ENCODE results near the gene C2CD4B.

C2CD4B gene

DNA sequence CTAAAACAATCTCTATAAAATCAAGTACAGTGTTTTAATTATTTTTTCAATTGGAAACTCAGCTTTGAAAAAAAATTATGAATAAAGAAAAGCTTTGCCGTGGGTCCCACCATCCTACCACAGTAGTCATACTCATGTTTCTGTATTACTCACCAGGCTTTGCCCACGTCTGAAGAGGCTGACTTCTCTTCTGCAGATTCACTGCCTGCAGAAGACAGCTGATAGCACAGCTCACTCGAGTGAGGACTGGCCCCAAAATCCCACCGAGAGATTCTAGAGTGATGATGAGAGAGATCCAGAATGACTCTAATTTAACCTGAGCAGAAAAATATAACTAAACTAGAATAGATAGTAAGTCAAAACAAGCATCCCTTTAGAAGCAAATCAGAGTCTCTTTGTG is 11.9 kb downstream of the C2CD4B start:
- no peaks in the 10 kb centered on the region for H3K36me3 ChIP-seq (ENCODE audit: control insufficient read depth, insufficient read depth, low read length)
- H3K9me3 ChIP-seq (ENCODE audit: control insufficient read depth, low read length), result peaks cover 3% of the 10 kb centered on the region
- no peak overlapping the region for H3K27ac ChIP-seq (ENCODE audit: insufficient read depth, low read length, poor library complexity, severe bottlenecking)
- H3K4me1 ChIP-seq (ENCODE audit: control insufficient read depth, insufficient read depth, low read length, poor library complexity, severe bottlenecking), result no peaks in the 10 kb centered on the region
- no peaks in the 10 kb centered on the region for H3K27me3 ChIP-seq (replicated peaks; ENCODE audit: control insufficient read depth, insufficient read depth, low read length, poor library complexity, severe bottlenecking)
- no peak overlapping the region for H3K4me3 ChIP-seq (ENCODE audit: insufficient read depth, low read depth, low read length, poor library complexity, severe bottlenecking)
- DNase-seq, result no peak

- Histone ChIP-seq H3K27ac (ENCODE audit: insufficient read depth, low read length, poor library complexity, severe bottlenecking) (no peak overlapping the region), H3K4me3 (ENCODE audit: insufficient read depth, low read depth, low read length, poor library complexity, severe bottlenecking) (no peak overlapping the region), H3K9me3 (ENCODE audit: control insufficient read depth, low read length) (no peaks in the 10 kb centered on the region), H3K4me1 (ENCODE audit: control insufficient read depth, insufficient read depth, low read length, poor library complexity, severe bottlenecking) (no peaks in the 10 kb centered on the region), H3K36me3 (ENCODE audit: control insufficient read depth, insufficient read depth, low read length) (no peaks in the 10 kb centered on the region), H3K27me3 (replicated peaks; ENCODE audit: control insufficient read depth, insufficient read depth, low read length, poor library complexity, severe bottlenecking) (no peaks in the 10 kb centered on the region)
- no peak for DNase-seq
Observed at GRCh38 chr15:62150445-62150844, 14.6 kb downstream of the C2CD4B start.

GRCh38 chr15:62149729-62150128 is 15.4 kb downstream of the C2CD4B start:
- Histone ChIP-seq H3K27me3 (replicated peaks; ENCODE audit: control insufficient read depth, insufficient read depth, low read length, poor library complexity, severe bottlenecking) (no peaks in the 10 kb centered on the region), H3K4me1 (ENCODE audit: control insufficient read depth, insufficient read depth, low read length, poor library complexity, severe bottlenecking) (no peaks in the 10 kb centered on the region), H3K9me3 (ENCODE audit: control insufficient read depth, low read length) (no peaks in the 10 kb centered on the region), H3K36me3 (ENCODE audit: control insufficient read depth, insufficient read depth, low read length) (no peaks in the 10 kb centered on the region), H3K4me3 (ENCODE audit: insufficient read depth, low read depth, low read length, poor library complexity, severe bottlenecking) (no peak overlapping the region), H3K27ac (ENCODE audit: insufficient read depth, low read length, poor library complexity, severe bottlenecking) (no peak overlapping the region)
- DNase-seq, result no peak

DNA sequence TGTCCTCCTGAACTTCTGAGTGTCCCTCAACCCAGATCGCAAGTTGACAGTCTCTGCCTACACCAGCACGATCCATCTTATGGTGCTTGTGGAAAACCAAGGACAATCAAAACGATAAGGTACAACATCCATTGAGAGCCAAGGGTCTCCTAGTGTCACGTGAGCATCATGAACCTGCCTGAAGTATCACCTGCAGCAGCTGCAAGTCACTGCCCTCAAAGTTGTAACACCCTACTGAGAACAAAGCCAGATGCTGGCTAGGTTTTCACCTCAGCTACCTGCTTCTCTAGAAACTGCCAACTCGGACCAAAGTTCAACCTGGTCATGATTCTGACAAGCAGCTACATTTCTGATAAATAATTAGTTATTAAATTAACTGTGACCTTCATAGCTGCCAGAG is 17.5 kb downstream of the C2CD4B start:
- Histone ChIP-seq H3K4me1 (ENCODE audit: control insufficient read depth, insufficient read depth, low read length, poor library complexity, severe bottlenecking) (no peaks in the 10 kb centered on the region), H3K36me3 (ENCODE audit: control insufficient read depth, insufficient read depth, low read length) (no peaks in the 10 kb centered on the region), H3K9me3 (ENCODE audit: control insufficient read depth, low read length) (no peaks in the 10 kb centered on the region), H3K27ac (ENCODE audit: insufficient read depth, low read length, poor library complexity, severe bottlenecking) (no peak overlapping the region), H3K4me3 (ENCODE audit: insufficient read depth, low read depth, low read length, poor library complexity, severe bottlenecking) (no peak overlapping the region), H3K27me3 (replicated peaks; ENCODE audit: control insufficient read depth, insufficient read depth, low read length, poor library complexity, severe bottlenecking) (no peaks in the 10 kb centered on the region)
- DNase-seq, result no peak

GRCh38 chr15:62147149-62147548 is 17.9 kb downstream of the C2CD4B start:
- no peaks in the 10 kb centered on the region for H3K9me3 ChIP-seq (ENCODE audit: control insufficient read depth, low read length)
- no peak overlapping the region for H3K27ac ChIP-seq (ENCODE audit: insufficient read depth, low read length, poor library complexity, severe bottlenecking)
- no peaks in the 10 kb centered on the region for H3K36me3 ChIP-seq (ENCODE audit: control insufficient read depth, insufficient read depth, low read length)
- no peaks in the 10 kb centered on the region for H3K27me3 ChIP-seq (replicated peaks; ENCODE audit: control insufficient read depth, insufficient read depth, low read length, poor library complexity, severe bottlenecking)
- no peak overlapping the region for H3K4me3 ChIP-seq (ENCODE audit: insufficient read depth, low read depth, low read length, poor library complexity, severe bottlenecking)
- no peak for DNase-seq
- no peaks in the 10 kb centered on the region for H3K4me1 ChIP-seq (ENCODE audit: control insufficient read depth, insufficient read depth, low read length, poor library complexity, severe bottlenecking)

- H3K4me3 ChIP-seq (ENCODE audit: insufficient read depth, low read depth, low read length, poor library complexity, severe bottlenecking), result no peak overlapping the region
- no peak overlapping the region for H3K27ac ChIP-seq (ENCODE audit: insufficient read depth, low read length, poor library complexity, severe bottlenecking)
- no peaks in the 10 kb centered on the region for H3K36me3 ChIP-seq (ENCODE audit: control insufficient read depth, insufficient read depth, low read length)
- no peaks in the 10 kb centered on the region for H3K4me1 ChIP-seq (ENCODE audit: control insufficient read depth, insufficient read depth, low read length, poor library complexity, severe bottlenecking)
- H3K27me3 ChIP-seq (replicated peaks; ENCODE audit: control insufficient read depth, insufficient read depth, low read length, poor library complexity, severe bottlenecking), result no peaks in the 10 kb centered on the region
- H3K9me3 ChIP-seq (ENCODE audit: control insufficient read depth, low read length), result no peaks in the 10 kb centered on the region
- DNase-seq, result no peak
Observed at GRCh38 chr15:62145015-62145735, 19.9 kb downstream of the C2CD4B start.

GRCh38 chr15:62142736-62143135 is 22.3 kb downstream of the C2CD4B start:
- H3K4me3 ChIP-seq (ENCODE audit: insufficient read depth, low read depth, low read length, poor library complexity, severe bottlenecking), result no peak overlapping the region
- H3K27ac ChIP-seq (ENCODE audit: insufficient read depth, low read length, poor library complexity, severe bottlenecking), result no peak overlapping the region
- no peaks in the 10 kb centered on the region for H3K27me3 ChIP-seq (replicated peaks; ENCODE audit: control insufficient read depth, insufficient read depth, low read length, poor library complexity, severe bottlenecking)
- H3K9me3 ChIP-seq (ENCODE audit: control insufficient read depth, low read length), result no peaks in the 10 kb centered on the region
- H3K4me1 ChIP-seq (ENCODE audit: control insufficient read depth, insufficient read depth, low read length, poor library complexity, severe bottlenecking), result no peaks in the 10 kb centered on the region
- no peak for DNase-seq
- no peaks in the 10 kb centered on the region for H3K36me3 ChIP-seq (ENCODE audit: control insufficient read depth, insufficient read depth, low read length)

- Histone ChIP-seq H3K9me3 (ENCODE audit: control insufficient read depth, low read length) (no peaks in the 10 kb centered on the region), H3K4me1 (ENCODE audit: control insufficient read depth, insufficient read depth, low read length, poor library complexity, severe bottlenecking) (no peaks in the 10 kb centered on the region), H3K4me3 (ENCODE audit: insufficient read depth, low read depth, low read length, poor library complexity, severe bottlenecking) (no peak overlapping the region), H3K27me3 (replicated peaks; ENCODE audit: control insufficient read depth, insufficient read depth, low read length, poor library complexity, severe bottlenecking) (no peaks in the 10 kb centered on the region), H3K36me3 (ENCODE audit: control insufficient read depth, insufficient read depth, low read length) (no peaks in the 10 kb centered on the region), H3K27ac (ENCODE audit: insufficient read depth, low read length, poor library complexity, severe bottlenecking) (no peak overlapping the region)
- DNase-seq, result no peak
Observed at GRCh38 chr15:62141643-62142588, 23.2 kb downstream of the C2CD4B start.

DNA sequence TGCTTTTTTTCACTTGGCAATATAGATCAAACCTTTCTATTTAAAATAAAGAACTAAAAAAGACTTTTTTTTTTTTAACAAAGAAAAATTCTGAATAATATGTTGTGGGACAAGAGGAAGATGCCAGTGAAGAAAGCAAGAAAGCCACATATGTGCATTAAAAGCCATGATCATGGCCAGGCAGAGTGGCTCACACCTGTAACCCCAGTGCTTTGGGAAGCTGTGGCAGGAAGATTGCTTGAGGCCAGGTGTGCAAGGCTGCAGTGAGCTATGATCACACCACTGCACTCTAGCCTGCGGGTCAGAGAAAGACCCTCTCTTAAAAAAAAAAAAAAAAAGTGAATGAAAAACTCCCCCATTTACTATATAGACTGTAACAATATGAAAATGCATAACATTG is 23.9 kb downstream of the C2CD4B start:
- Histone ChIP-seq H3K9me3 (ENCODE audit: control insufficient read depth, low read length) (no peaks in the 10 kb centered on the region), H3K4me3 (ENCODE audit: insufficient read depth, low read depth, low read length, poor library complexity, severe bottlenecking) (no peak overlapping the region), H3K27ac (ENCODE audit: insufficient read depth, low read length, poor library complexity, severe bottlenecking) (no peak overlapping the region), H3K27me3 (replicated peaks; ENCODE audit: control insufficient read depth, insufficient read depth, low read length, poor library complexity, severe bottlenecking) (no peaks in the 10 kb centered on the region), H3K36me3 (ENCODE audit: control insufficient read depth, insufficient read depth, low read length) (no peaks in the 10 kb centered on the region), H3K4me1 (ENCODE audit: control insufficient read depth, insufficient read depth, low read length, poor library complexity, severe bottlenecking) (no peaks in the 10 kb centered on the region)
- DNase-seq, result no peak

DNA sequence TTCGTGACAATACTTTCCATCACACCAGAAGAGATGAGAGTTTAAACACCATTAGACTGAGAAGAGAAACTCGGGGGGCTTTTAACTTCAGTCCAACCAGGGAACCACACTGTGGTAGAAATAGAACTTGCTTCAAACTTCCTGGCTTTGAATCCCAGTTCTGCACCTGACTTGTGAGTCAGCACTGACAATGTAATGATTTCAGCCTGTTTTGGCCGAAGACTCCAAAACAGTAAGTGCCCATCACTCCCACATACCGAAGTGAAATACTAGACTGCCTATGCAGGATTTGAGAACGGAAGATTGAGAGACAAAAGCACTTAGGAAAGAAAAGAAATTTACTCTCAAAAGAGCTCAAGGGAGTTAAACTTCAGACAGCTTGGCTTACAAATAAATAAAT is 27.0 kb downstream of the C2CD4B start:
- no peak for DNase-seq
- Histone ChIP-seq H3K4me3 (ENCODE audit: insufficient read depth, low read depth, low read length, poor library complexity, severe bottlenecking) (no peak overlapping the region), H3K36me3 (ENCODE audit: control insufficient read depth, insufficient read depth, low read length) (no peaks in the 10 kb centered on the region), H3K27ac (ENCODE audit: insufficient read depth, low read length, poor library complexity, severe bottlenecking) (no peak overlapping the region), H3K27me3 (replicated peaks; ENCODE audit: control insufficient read depth, insufficient read depth, low read length, poor library complexity, severe bottlenecking) (no peaks in the 10 kb centered on the region), H3K9me3 (ENCODE audit: control insufficient read depth, low read length) (no peaks in the 10 kb centered on the region), H3K4me1 (ENCODE audit: control insufficient read depth, insufficient read depth, low read length, poor library complexity, severe bottlenecking) (no peaks in the 10 kb centered on the region)
